ENCODE results near the gene LMF1. TPM values are rescaled to one million over a fixed set of nuclear protein-coding genes. Genes with fewer than 3 reads are reported as not detected.

LMF1 gene
- total RNA-seq = 11.4 TPM

DNA sequence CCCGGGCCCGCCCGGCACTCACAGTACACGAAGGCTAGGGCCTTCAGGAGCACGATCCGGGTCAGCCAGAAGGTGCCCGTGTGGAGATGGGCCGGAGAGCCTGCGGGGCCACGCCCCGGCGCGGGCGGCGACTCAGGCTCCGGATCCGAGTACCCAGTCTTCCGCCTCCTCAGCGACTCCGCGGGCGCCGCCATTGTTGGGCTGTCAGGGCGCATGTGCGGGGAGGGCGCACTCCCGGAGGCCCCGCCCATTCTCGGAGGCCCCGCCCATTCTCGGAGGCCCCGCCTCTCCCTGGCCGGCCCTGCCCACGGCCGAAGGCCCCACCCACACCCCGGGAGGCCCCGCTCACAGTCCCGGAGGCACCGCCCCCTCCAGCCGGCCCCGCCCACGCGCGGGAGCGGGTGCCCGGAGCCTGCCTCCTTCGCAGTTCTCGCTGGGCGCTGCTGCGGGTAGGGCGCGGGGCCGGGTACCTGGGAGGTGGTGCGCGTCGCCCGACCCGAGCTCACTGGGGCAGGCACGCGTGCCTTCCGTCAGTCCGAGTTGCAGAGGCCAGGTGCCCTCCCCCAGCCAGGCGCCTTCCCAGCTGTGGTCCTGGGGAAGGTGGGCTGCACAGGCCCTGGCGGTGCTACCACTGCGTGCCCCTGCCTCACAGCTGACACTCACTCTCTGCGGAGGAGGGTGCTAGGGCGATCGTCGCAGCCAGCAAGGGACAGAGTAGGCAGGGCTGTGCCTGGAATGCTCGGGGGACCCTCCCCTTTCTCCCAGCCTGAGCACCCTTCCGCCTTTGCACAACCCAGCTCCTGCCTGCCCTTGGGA lies at the start of gene LMF1:
Gene LMF1 (minus strand): TSS at position 219 of the 816 bp plus-strand sequence. CDS start 4 bp downstream, at position 215.
- peak; percentile 98 for ATAC-seq

DNA sequence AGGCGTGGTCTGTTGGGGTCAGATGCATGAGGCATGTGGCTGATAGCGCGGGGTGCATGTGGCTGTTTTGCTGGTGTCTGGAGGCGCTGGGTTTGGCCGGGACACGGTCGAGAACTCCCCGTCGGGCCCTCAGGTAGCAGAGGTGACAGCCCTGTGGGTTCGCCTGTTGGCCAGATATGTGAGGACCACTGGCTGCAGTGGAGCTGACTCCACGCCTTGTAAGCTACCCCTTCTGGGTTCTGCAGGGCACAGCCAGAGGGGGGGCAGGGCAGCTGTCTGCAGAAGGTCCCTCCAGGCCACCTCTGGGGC lies 49.3 kb upstream of the LMF1 start:
- no peak for ATAC-seq

DNA sequence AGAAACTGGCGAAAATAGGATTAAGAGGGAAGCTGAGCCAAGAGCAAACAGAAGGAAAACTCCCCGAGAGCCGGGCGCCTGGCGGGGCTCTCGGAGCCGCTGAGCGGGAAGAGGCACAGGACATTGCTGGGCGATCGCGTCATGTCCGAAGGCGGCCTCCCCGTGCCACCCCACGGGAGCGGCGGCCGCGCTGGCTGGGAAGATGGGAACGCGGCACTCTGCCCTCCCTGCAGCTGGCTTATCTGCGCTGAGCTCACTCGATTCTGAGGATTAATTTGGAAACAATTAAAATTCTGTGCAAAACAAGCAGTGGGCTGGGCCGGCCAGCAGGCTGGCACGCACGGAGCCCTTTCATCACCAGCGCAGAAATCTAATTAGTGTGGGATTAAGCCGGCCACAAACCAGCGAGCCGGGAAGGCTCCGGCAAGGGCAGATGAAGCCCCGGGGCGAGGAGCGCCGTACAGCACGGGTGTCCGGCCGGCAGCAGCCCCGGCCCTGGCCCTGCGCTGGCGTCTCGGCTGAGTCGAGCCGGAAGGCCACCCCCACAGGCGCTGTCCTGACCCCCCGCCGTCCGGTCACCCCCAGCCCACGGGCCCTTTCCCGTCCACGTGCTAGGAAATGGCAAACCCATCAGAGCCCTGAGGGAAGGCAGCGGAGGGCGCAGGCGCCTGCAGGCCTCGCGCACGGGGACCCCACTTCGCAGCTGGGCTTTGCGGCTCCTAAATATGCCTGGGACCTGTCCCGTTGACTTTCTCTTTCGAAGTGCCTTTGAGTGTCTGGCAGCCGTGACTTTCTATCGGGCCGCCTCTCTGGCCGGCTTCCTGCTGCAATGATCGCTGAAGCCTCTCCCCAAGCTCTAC lies 48.7 kb upstream of the LMF1 start:
- peak; percentile 30 for ATAC-seq

DNA sequence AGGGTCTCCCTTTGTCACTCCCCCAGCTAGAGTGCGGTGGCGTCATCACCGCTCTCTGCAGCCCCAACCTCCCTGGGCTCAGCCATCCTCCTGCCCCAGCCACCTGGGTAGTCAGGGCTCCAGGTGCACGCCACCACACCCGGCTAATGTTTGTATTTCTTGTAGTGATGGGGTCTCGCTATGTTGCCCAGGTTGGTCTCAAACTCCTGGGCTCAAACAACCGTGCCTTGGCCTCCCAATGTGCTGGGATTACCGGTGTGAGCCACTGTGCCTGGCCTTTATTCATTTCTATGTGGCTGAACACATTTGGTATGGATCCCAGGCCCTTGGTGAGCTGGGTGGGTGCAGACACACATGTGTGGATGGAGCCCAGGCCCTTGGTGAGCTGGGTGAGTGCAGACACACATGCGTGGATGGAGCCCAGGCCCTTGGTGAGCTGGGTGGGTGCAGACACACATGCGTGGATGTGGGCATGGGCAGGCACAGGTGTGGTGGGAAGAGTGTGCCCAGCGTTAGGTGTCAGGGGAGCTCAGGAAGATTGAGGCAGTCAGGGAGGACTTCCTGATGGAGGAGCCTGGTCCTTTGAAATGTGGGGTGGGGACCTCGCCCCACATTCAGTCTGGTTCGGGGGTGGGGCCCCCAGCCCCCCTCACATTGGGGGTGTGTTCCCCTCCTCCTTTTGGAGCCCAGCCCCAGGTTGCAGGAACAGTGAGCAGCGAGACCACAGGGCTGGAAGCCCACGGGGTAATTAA lies 47.8 kb upstream of the LMF1 start:
- no peak for ATAC-seq

DNA sequence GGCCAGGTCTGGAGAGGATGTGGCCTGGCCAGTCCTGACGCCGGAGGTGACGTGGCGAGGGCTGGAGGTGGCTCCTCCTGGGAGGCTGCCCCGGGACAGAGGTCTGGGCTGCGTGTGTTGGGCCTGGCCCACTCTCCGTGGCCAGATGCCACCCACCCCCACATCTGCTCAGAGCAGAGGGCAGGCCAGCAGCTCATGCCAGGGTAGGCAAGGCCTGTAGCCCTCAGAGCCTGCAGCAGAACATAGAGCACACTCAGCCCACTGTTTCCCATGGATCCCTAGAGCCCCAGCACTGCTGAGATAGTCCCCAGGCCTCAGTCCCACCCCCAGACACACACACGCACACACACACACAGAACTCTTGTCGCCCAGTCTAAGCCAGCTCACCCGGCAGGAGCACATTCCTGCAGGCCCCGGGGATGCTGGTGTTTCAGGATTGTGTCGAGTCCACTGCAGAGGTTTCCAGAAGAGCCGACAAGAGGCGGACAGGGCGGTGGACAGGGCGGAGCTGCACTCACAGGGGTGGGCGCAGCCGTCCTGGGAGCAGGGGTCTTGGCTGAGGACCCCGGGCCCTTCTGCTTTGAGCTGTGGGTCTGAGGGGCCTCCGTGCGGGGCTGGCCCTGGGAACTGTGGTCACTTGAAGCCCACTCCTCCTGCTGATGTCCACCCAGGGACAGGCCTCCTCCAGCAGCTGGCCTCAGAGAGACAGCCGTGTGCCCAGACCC lies 44.1 kb upstream of the LMF1 start:
- no peak for ATAC-seq

DNA sequence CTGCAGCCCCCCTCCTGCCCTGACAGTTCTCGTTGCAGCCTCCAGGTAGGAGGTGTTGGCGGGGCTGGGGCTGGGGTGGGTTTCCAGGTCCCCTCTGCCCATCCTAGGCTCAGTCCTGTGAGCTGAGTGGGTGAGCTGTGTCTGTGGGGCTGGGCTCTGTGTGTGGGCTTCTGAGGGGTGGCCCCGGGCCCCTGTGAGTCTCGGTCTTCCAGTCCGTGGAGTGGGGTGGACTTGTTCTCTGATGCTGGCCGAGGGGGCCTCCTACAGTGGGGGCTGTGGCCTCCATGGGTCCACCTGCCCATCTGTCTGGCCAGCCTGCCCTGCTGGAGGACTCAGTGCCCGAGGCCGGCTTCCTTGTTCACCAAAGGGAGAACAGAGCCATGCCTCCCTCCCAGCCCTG lies 43.4 kb upstream of the LMF1 start:
- no peak for ATAC-seq

DNA sequence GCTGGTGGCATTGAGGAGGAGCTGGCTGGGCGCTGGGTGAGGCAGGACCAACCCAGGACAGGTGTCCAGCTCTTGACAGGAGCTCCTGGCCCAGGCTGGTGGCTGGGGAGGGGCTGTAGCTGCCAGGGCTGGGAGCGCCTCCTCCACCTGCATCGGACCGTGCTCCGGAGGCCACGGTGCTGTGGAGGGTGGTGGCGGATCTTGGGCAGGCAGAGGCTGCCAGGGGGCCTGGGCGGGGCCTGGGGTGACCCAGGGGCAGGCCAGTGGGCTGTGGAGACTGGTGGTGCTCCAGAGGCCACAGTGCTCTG lies 42.8 kb upstream of the LMF1 start:
- peak; percentile 10 for ATAC-seq

DNA sequence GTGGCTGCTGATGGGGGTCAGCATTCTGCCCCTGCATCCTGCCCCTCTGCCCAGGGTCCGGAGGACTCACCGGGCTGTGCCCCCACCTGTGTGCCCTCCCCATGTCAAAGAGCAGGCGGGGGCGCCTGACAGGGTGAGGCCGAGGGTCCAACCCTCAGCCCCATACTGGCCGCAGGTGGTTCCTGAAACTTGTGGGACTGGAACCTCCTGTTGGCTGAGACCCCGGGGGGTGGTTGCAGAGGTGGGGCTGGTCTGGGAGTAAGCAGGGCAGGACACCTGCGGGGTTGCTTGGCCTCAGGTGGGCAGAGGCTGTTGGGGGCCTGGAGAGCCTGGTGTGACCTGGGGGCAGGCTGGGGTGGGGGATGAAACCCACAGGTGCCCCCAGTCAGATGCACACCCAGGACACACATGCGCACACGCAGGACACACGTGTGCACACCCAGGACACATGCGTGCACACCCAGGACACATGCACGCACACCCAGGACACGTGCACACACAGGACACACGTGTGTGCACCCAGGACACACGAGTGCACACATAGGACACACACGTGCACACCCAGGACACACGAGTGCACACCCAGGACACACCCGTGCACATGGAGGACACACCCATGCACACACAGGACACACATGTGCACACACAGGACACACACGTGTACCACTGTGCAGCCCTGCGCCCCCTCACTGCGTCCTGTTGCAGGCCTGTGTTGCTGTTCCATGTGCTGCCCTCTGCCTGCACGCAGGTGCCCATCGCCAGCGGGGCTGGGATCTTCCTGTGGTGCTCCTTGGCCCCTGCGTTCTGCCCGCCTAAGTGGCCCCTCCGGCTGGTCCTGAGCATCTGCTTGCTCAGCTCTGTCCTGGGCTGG lies 42.2 kb upstream of the LMF1 start:
- no peak for ATAC-seq

DNA sequence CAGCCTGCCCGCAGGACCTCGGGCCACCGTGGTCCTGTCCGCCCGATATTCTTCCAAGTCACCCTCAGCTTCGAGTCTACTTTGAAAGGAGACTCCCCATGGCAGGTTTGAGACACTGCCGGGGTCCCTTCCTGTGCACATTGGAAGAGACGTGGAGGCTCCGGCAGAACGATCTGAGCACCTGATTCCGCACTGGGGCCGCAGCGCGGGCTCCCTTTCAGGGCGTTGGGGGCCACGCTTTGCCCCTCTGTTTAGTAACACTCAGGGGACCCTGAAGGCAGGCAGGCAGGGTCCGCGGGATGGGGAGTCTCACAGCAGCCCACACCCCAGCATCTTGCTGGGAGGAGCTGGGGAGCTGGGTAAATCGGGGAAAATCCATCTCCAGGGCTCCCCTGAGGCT lies 41.4 kb upstream of the LMF1 start:
- ATAC-seq = no peak

DNA sequence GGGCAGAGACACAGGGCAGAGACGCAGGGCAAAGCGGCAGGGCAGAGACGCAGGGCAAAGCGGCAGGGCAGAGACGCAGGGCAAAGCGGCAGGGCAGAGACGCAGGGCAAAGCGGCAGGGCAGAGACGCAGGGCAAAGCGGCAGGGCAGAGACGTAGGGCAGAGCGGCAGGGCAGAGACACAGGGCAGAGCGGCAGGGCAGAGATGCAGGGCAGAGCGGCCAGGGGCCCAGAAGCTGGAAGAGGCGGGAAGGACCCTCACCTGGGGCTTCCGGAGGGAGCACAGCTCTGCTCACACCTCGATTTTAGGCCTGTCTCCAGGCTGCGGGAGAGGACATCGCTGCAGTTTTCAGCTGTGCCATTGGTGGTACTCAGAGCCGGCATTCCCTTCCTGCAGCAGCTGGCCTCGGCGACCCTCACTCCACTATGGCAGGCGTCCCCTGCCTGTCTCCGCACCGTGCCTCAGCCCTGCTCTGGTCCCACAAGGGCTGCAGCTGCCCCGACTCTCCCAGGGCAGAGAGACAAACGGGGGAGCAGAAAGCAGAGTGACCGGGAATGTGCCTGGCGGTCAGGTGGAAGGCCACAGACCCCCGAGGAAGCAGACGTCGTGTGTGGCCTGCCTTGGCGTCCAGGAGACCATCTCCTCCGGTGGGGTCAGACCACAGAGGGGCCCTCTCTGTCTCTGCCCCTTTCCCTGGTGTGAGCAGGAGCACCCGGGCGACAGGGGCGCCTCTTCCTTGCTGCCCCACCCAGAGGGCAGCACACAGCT lies 40.7 kb upstream of the LMF1 start:
- no peak for ATAC-seq

DNA sequence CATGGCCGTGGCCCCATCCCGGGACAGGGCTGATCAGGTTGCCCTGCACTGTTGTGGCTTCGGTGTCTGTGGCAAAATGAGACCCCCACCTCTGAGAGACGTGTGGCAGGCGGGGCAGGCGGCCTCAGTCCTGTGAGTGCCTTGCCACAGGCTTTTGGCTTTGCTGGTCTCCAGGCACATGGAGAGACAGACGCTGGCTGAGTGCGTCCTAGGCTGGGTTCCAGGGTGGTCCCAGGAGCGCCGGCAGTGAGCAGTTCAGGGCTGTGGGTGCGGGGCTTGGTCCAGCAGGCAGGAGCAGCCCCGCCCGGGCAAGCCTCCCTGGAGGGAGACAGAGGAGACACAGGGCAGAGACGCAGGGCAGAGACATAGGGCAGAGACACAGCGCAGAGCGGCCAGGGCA lies 40.0 kb upstream of the LMF1 start:
- ATAC-seq = no peak

DNA sequence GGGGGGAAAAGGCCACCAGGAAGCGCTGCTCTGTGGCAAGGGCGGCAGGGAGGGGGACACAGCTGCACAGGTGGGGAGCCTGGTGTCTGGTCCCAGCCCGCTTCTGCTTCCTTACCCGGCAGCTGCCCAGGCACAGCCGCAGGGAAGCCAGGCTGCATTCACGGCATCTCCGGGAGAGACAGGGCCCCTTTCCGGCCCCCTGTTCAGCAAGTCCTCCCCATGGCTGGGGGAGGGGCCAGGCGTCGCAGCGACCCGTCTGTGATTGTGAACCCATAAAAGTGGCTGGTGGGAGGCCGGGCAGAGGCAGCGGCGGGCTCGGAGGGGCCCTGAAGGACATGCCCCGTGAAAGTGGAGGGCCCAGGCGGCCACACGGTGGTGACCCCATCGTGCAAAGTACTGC lies 39.5 kb upstream of the LMF1 start:
- no peak for ATAC-seq

DNA sequence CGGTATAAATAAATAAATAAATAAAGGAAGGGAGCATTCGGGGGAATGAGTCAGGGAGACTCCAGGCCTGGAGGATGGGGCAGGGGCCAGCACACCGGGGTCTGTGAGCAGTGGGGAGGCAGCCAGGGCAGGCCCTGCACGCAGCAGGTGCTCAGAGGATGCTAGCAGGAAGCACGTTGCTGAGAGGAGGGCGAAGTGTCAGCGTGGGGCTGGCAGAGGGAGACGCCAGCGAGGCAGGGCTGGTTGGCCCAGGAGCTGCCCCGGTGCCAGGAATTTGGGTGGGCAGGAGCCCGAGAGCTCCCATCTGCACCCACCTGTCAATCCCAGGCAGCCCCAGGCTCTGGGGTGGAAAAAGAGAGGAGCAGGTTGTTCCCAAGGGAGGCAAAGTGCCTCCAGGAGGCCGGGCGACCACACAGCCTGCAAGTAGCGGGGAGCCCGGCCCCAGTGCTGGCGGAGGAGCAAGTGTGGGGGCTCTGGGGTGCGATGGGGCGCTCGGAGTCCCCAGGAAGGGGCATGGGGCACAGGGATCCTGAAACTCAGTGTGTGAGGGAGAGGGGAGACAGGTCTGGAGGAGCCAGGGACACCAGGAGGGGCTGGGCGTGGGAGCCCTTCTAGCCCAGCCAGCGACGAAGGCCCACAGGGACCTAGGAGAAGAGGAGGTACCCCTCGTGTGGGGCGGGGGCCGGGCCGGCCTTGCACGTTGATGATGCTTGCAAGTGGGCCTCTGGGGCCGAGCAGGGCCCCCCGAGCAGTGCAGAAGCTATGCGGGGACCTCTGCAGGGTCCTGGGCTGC lies 38.8 kb upstream of the LMF1 start:
- no peak for ATAC-seq

DNA sequence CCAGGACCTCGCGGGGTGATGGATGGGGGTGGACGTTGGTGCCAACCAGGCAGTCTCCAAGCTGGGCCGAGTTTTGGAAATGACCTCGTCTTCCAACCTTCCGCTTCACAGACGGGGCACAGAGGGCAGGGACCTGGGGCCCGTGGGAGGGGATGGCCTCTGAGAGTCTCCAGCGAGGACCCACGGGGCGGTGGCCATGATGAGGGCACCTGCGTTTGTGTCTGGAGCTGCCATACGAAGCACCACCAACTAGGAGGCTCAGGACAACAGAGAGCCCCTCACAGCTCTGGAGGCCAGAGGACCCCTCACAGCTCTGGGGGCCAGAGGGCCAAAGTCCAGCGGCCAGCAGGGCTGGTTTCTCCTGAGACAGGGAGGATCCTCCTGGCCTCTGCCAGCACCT lies 37.3 kb upstream of the LMF1 start:
- no peak for ATAC-seq

DNA sequence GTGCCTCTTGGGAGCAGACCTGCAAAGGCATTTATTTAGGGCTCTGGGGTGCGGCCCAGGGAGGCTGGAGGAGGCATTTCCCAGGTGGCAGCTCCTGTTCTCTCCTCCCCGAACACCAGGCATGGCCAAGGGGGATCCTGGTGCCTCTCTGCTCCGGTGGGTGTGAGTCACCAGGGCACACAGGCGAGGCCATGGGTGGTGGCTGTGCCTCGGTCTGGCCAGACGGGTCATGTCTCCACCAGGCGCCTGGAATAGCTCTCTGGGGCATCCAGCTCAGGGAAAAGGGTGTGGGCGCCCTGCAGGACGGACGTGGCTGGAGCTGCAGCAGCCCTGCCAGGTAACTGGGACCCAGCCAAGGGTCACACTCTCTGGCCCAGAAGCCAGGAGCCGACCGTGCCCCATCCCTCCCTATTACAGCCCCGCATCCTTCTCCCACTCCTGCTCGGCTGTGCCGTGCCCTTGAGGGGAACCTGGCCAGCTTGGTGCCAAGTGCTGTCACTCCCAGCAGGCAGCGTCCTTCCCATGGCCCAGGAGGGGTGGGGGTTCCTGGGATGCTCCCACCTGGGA lies 36.6 kb upstream of the LMF1 start:
- peak; percentile 82 for ATAC-seq

DNA sequence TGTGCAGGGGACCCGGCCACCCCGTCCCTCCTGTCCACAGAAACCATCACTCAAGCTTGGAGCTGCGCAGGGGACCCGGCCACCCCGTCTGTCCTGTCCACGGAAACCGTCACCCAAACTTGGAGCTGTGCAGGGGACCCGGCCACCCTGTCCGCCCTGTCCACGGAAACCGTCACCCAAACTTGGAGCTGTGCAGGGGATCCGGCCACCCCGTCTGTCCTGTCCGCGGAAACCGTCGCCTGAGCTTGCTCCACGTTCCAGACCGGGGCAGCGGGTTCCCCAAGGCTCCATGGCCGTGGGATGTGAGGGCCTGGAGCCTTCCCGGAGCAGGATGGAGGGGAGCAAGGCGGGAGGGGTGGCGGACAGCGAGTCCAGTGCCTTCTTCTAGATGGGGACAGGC lies 36.0 kb upstream of the LMF1 start:
- no peak for ATAC-seq

DNA sequence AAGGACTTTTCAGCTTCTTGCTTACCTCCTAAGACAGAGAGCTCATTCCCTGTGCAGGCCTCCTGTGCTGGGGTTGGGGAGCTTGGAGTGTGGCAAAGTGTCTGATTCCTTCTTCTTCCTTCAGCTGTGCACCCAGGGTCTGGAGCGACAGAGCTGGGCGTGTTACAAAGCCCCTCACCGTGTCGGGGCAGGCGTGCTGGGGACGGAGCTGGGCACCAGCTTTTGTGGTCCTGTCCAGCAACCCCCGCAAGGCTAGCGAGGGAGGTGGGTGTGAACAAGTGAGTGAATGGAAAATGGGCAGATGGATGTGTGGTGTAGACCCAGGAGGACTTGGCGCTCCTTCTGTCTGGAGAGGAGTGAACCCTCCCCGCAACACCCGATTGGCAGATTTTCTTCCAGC lies 34.5 kb upstream of the LMF1 start:
- no peak for ATAC-seq

DNA sequence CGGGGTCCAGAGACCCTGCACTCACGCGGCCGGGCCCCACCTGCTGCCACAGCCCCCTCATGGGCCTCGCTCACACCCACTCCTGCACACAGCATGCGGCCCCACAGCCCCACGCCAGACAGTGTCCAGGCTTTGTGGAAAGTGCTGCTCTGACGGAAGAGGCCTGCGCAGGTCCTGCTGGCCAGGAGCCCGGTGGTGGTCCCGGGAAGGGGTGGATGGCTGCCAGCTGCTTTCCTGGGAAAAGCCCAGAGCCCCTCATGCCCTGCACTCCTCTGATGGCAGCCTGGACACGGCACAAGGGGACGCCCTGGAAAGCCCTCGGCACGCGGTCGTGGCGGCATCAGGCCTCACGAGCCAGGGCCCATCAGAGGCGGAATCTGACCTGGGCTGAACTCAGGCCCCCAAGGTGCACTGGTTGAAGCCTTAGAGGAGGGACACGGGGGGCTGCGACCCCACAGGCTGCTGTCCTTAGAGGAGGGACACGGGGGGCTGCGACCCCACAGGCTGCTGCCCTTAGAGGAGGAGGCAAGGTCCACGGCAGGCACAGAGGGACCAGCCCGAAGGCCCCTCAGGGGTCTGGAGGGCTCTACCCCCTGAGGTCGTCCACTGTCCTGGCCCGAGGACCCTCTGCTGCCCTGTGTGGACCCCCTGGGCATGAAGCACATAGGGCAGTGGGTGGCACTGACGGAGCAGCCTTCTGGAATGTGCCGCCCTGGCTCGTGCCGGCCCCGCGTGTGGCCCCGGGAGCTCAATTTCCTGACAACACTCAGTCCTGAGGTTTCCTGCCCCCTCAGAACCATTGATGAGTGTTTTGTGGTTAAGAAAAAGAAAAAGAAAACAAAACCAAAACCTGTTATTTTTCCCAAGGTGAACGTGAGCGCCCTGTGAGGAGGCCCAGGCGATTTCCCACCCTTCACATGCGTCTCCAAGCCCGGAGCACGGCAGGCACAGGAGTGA lies 32.9 kb upstream of the LMF1 start:
- ATAC-seq = no peak

All from esophagus mucosa (tissue), 1 donor.